HG02981 (cell line): Measurements from ENCODE around the gene NRXN3.

Experiments
- ATAC-seq: cut with Tn5 transposase; IDR thresholded peaks from one replicate; pipeline ENCODE4 v1.9.1; 2021; ENCODE audit warnings: mild to moderate bottlenecking, moderate library complexity; ENCODE audit not compliant: unreplicated experiment

The NRXN3 gene

GRCh38 chr14:78316786-78317185 is 146.6 kb downstream of the NRXN3 start:
- no peak for ATAC-seq

GRCh38 chr14:78319406-78319805 is 149.2 kb downstream of the NRXN3 start:
- no peak for ATAC-seq

- ATAC-seq: no peak
Measured at GRCh38 chr14:78319887-78320635, 149.9 kb downstream of the NRXN3 start.

GRCh38 chr14:78324353-78324752 is 154.2 kb downstream of the NRXN3 start:
- no peak for ATAC-seq

GRCh38 chr14:78325911-78326310 is 155.7 kb downstream of the NRXN3 start:
- ATAC-seq: no peak

GRCh38 chr14:78327426-78328221 is 157.5 kb downstream of the NRXN3 start:
- no peak for ATAC-seq

- ATAC-seq: no peak
Measured at GRCh38 chr14:78329371-78329770, 159.2 kb downstream of the NRXN3 start.

GRCh38 chr14:78335531-78335930 is 165.4 kb downstream of the NRXN3 start:
- no peak for ATAC-seq

- no peak for ATAC-seq
Measured at GRCh38 chr14:78340250-78340649, 170.1 kb downstream of the NRXN3 start.

- no peak for ATAC-seq
Measured at GRCh38 chr14:78341827-78342389, 171.7 kb downstream of the NRXN3 start.

GRCh38 chr14:78342879-78343278 is 172.7 kb downstream of the NRXN3 start:
- ATAC-seq: no peak

- ATAC-seq: no peak
Measured at GRCh38 chr14:78344290-78344689, 174.1 kb downstream of the NRXN3 start.

- no peak for ATAC-seq
Measured at GRCh38 chr14:78345131-78345744, 175.1 kb downstream of the NRXN3 start.

GRCh38 chr14:78346747-78347146 is 176.6 kb downstream of the NRXN3 start:
- ATAC-seq: no peak

GRCh38 chr14:78355109-78355508 is 184.9 kb downstream of the NRXN3 start:
- no peak for ATAC-seq

- no peak for ATAC-seq
Measured at GRCh38 chr14:78356391-78356790, 186.2 kb downstream of the NRXN3 start.

GRCh38 chr14:78358591-78358990 is 188.4 kb downstream of the NRXN3 start:
- ATAC-seq: no peak

GRCh38 chr14:78359581-78359980 is 189.4 kb downstream of the NRXN3 start:
- no peak for ATAC-seq

GRCh38 chr14:78363008-78363407 is 192.8 kb downstream of the NRXN3 start:
- no peak for ATAC-seq

GRCh38 chr14:78367355-78367754 is 197.2 kb downstream of the NRXN3 start:
- no peak for ATAC-seq

- ATAC-seq: no peak
Measured at GRCh38 chr14:78383060-78383459, 212.9 kb downstream of the NRXN3 start.
